A549 (cell line): Measurements from ENCODE around the gene PPM1L.

Experiments used
- CTCF ChIP-seq: fragments of >200 bp; sonication (Bioruptor Twin); formaldehyde crosslinking; IDR thresholded peaks from 3 replicates; pipeline ENCODE4 v1.5.1; 2016
- POLR2A ChIP-seq: IDR thresholded peaks from 2 replicates; pipeline ENCODE4 v1.6.1; 2012; ENCODE audit warnings: mild to moderate bottlenecking, low read length
- RCOR1 ChIP-seq: fragments of 150-350 bp; IDR thresholded peaks from 2 replicates; pipeline ENCODE4 v1.6.1; 2014; ENCODE audit warnings: antibody characterized with exemption, low read length, low read depth

GRCh38 chr3:160927620-160928019 is 171.6 kb downstream of the PPM1L start:
- TF ChIP-seq POLR2A (no peak), CTCF (no peak), RCOR1 (no peak)
